Measurements from ENCODE around the gene ALDH7A1.
"Not testable (repeated sequence)": the region's sequence is repeated elsewhere in the genome, so short reads cannot be mapped to it uniquely, and the experiment has no call there.

Gene ALDH7A1

DNA sequence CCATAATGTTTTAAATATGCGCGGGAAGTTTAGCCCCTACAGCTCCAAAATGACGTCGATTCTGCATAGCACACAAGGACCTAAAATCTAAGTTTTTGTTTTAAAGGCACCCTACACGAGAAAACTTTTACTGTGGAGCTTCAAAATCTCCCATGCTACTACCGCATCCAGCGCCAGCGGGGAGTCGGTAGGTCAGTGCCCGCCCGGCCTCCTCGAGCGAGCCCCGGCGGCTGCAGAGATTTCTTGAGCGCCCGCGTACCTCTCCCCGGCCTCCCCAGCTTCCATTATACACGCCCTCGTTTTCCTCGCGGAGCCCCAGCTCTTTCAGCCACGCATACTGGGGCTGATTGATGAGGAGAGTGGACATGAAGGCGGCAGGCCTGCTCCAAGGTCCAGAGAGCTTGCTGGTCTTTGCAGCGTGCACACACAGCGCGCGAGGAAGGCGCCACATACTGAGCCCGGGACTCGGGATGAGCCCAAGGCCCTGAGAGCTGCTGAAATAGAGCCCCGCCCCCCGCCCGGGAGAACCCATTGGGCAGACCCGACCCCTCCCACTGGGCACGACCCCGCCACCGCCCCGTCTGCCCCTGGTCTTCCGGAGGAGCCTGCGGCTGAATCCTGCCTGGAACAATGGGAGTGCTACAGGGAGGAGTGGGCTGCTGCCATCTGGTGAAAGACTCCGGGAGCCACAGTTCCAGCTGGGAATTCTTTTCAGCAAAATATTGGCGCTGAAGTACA lies at the start of gene ALDH7A1:
Gene ALDH7A1 (minus strand): TSS at position 472 of the 738 bp plus-strand sequence. CDS start 21 bp downstream, at position 451.
- peak; percentile 95 to 98 for DNase-seq

DNA sequence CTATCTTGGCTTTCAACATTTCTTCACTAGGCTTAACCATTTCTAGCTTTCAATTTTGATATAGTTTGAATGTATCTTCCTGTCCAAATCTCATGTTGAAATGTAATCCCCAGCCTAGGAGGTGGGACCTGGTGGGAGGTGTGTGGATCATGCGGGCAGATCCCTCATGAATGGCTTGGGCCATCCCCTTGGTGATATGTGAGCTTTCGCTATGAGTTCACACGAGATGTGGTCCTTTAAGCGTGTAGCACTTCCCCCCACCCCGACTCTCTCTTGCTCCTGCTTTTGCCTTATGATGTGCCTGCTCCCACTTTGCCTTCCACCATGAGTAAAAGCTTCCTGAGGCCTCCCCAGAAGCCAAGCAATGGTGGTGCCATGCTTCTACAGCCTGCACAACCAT lies 46.4 kb upstream of the ALDH7A1 start:
- DNase-seq: no peak

DNA sequence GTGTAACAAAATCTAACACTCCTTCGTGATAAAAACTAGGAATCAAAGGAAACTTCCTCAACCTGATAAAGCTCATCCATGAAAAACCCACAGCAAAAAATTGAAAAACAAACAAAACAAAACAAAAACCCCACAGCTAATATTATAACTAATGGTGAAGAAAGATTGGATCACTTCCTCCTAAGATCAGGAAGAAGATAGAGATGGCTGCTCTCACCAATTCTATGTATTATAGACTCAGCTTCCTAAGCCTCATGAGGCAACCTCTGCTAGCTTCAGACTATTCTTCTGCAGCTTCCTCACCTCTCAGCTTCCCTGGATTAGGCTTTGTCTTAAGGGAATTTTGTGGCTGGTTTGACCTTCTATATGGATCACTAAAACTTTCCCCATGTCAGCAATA lies 45.8 kb upstream of the ALDH7A1 start:
- DNase-seq: no peak

DNA sequence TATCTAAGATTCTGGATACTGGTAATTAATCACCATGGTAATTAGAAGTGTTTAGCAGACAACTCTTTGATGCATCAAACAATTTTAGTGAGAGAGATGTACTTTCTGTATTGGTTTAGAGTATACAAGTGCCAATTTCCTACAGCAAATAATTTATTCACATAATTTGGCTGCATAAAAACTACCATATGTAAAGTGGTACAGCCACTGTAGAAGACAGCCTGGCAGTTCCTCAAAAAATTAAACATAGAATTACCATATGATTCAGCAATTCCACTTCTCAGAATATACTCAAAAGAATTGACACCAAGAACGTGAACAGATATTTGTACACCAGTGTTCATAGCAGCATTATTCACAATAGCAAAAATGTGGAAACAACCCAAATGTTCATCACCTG lies 41.9 kb upstream of the ALDH7A1 start:
- DNase-seq: no peak

DNA sequence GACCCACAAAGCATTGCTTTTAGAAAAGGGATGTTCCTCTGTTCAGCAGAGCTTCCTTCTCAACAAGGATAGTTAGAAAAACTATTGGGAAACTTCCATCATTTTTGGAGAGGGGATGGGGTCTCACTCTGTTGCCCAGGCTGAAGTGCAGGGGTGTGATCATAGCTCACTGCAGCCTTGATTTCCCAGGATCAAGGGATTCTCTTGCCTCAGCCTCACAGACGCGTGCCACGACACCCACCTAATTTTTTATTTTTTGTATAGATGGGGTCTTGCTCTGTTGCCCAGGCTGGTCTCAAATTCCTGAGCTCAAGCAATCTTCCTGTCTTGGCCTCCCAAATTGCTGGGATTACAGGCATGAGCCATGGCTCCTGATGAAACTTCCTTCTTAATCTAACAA lies 40.6 kb upstream of the ALDH7A1 start:
- no peak for DNase-seq

DNA sequence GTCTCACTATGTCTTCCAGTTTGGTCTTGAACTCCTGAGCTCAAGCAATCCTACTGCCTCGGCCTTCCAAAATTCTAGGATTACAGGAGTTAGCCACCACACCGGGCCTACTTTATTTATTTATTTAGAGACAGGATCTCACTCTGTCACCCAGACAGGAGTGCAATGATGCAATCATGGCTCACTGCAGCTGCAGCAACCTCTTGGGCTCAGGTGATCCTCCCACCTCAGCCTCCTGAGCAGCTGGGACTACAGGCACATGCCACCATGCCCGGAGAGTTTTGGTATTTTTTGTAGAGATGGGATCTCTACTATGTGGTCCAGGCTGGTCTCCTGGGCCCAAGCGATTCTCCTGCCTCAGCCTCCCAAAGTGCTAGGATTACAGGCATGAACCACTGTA lies 38.5 kb upstream of the ALDH7A1 start:
- no peak for DNase-seq

DNA sequence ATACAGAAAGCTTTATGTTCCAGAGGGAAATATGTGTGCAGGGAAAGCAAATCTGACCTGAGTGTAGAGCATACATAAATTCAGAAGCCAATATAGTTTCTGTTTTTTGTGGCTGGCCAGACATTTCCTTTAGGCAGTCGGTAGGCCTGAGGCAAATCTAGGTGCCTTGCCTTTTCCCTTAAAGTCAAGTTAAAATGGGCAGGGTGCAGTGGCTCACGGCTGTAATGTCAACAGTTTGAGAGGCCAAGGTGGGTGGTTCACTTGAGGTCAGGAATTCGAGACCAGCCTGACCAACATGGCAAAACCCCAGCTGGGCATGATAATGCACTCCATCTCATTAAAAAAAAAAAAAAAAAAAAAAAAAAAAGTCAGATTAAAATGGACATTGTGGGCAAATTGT lies 36.9 kb upstream of the ALDH7A1 start:
- no peak for DNase-seq

DNA sequence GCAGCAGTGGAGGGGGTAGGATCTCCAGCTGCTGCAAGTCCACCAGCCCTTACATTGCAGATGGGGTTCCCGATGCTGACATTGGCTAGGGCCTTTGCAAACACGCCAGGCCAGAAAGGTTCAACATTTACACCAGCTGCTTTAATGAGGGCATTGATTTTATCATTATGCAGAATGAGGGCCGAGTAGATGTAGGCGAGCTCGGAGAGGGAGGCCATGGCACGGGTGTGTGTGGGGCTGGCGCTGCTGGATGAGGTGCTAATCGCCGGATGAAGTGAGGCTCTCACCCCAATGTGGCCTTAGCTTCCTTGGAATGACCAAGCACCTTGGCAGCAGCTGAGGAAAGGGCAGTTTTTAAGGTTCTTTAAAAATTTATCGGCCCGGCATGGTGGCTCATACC lies 33.1 kb upstream of the ALDH7A1 start:
- no peak for DNase-seq

DNA sequence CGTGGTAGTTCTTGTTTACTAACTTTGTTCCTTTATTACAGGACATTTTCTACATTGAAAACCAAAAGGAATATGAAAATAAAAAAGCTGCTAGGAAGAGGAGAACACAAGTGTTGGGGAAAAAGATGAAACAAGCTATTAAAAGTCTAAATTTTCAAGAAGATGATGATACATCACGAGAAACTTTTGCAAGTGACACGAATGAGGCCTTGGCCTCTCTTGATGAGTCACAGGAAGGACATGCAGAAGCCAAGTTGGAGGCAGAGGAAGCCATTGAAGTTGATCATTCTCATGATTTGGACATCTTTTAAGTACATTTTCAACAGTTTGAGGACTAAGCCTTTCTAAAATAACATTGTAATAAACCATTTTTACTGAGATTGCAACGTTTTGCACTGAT lies 29.5 kb upstream of the ALDH7A1 start:
- DNase-seq: no peak

DNA sequence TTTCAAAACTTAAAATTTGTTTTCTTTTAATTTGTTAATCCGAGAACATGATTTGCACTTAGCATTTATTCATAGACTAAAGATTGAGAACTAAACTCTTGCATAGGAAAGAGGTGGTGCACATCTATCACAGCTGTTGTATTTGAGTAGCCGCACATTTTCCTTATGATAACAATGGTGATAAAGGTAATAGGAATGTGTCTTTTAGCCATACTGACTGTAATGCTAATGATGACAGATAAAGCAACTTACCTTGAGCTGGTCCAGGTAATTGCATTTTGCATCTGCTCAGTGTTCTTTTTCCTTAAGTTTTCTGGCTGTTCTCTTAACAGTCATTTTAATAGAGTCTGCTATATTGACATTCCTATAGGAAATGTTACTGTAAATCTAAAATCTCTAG lies 24.8 kb upstream of the ALDH7A1 start:
- no peak for DNase-seq

DNA sequence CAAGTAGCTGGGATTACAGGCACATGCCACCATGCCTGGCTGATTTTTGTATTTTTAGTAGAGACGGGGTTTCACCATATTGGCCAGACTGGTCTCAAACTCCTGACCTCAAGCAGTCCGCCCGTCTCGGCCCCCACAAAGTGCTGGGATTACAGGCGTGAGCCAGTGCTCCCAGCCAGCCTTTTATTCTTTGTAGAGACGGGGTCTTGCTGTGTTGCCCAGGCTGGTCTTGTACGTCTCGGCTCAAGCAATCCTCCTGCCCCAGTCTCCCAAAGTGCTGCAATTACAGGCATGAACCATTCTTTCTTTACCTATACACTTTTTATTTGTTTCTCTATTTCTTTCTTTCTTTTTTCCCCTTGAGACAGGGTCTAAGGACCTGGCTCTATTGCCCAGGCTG lies 22.6 kb upstream of the ALDH7A1 start:
- not testable (repeated sequence) for DNase-seq

DNA sequence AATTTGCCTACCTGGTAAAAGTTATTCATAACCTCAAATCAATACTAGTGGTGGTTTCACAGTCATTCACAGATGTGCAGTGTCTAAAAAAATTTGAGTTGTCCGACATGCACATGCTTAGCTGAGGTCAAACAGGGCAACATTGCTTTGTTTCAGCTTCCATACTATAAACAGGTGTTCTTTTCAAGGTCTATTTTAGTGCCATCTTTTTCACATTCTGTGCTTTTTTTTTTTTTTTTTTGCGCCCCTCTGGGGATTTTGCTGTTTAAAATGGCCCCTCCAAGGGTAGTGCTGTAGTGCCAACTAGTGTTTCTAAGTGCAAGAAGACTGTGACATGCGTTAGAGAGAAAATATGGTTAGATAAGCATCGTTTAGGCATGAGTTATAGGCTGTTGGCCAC lies 20.3 kb upstream of the ALDH7A1 start:
- no peak for DNase-seq

DNA sequence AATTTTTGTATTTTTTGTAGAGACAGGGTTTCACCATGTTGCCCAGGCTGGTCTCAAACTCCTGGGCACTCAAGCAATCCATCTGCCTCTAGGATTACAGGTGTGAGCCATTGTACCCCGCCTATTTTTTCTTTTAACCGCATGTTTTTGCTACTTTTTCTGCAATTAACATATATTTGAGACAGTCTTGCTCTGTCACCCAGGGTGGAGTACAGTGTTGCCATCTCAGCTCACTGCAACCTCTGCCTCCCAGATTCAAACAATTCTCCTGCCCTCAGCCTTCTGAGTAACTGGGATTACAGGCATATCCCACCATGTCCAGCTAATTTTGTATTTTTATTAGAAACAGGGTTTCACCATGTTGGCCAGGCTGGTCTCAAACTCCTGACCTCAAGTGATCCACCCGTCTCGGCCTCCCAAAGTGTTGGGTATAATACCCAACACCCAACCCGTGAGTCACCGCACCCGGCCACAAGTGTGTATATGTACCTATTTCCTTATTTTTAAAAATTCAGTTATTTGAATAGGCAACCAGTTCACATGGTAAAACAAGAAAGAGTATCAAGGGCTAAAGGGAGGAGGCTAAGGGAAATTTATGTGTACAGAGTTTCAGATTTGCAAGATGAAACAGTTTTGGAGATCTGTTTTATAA lies 19.0 kb upstream of the ALDH7A1 start:
- no peak for DNase-seq

DNA sequence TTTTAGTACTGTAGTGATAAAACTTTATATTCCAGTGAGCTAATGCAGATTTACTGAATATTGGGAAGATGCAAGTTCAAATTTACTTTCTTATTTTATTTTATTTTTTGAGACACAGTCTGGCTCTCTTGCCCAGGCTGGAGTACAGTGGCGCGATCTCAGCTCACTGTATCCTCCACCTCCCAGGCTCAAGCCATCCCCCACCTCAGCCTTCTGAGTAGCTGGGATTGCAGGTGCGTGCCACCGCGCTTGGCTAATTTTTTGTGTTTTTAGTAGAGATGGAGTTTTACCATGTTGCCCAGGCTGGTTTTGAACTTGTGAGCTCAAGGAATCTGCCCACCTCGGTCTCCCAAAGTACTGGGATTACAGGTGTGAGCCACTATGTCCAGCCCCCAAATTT lies 15.6 kb upstream of the ALDH7A1 start:
- DNase-seq: no peak

DNA sequence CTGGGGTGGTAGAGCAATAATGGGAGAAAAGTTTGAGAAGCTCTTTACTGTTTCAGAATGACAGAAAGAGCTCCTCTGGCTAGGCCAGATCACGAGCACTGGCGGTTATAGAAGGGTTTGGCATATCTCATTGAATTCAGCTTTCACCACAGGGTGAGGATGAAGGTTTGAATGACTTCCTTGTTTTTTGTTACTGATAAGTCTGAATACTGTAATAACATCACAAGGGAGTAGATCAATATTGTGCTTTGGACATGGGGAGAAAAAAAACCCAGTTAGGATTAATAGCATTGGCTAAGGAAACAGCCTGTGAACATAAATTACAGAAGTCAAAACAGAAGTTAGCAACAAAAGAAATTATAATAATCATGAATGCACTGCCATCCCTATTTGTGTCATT lies 15.1 kb upstream of the ALDH7A1 start:
- no peak for DNase-seq

DNA sequence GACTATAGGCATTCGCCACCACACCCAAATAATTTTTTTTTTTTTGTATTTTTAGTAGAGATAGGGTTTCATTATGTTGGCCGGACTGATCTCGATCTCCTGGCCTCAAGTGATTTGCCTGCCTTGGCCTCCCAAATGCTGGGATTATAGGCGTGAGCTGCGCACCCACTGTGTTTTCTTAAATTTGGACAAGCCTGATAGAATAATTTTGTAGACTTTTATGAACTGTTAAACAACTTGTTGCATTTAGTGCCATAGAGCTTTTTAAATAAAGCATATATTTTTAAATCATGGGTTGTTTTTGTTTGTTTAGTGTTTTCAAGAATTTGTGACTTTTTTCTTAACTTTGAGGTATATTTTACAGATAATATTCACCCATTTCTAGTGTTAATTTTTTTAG lies 10.5 kb upstream of the ALDH7A1 start:
- no peak for DNase-seq

DNA sequence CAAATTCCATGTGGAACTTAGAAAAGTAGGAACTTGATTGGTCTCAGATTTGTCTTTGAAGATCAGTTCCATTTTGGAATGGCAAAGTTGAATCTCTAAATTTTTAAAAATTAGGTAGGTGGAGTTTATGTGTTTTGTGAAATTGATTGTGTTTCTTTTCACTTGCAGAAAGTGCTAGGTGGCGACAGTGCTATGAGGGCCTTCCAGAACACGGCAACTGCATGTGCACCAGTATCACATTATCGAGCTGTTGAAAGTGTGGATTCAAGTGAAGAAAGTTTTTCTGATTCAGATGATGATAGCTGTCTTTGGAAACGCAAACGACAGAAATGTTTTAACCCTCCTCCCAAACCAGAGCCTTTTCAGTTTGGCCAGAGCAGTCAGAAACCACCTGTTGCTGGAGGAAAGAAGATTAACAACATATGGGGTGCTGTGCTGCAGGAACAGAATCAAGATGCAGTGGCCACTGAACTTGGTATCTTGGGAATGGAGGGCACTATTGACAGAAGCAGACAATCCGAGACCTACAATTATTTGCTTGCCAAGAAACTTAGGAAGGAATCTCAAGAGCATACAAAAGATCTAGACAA lies 8.5 kb upstream of the ALDH7A1 start:
- DNase-seq: no peak

DNA sequence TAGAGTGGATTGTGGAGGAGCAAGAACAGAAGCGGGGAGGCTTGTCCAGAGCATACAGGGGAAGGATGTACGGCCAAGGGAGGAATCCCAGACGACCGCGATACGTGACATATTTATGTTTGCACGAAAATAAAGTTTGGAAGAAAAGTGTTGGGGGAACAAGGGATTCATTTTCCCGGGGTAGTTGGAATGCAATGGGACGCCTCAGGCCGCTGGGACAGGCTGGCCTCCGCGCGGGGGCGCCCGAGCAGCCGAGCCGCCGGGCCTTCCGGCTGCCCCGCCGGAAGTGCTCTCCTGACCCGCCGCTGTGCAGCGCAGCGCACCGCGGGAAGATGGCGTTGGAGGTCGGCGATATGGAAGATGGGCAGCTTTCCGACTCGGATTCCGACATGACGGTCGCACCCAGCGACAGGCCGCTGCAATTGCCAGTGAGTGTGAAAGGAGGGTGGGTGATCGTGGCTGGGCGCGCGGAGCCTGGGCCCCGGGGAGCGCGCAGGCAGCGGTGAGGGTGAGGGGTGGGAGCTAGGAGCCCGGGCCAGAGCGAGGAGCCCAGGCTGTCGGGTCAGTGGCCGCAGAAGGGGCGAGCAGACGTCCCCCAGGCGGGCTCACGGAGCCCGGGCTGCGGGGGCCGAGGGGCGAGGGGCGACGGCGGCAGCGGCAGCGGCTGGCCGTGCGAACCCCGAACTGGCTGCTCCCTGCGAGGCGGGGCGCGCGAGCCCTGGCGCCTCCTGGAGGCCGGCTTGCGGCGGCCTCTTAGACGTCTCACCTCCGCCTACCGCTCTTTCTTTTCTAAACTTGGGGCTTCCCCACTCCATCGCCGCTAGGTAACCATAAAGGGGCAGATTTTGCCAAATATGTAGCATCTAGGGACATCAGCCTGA lies 5.9 kb upstream of the ALDH7A1 start, which contains the start of gene PHAX:
Gene PHAX (plus strand): TSS at position 317 of the 881 bp plus-strand sequence. CDS start 16 bp downstream, at position 333.
- peak; percentile 45 to 74 for DNase-seq

DNA sequence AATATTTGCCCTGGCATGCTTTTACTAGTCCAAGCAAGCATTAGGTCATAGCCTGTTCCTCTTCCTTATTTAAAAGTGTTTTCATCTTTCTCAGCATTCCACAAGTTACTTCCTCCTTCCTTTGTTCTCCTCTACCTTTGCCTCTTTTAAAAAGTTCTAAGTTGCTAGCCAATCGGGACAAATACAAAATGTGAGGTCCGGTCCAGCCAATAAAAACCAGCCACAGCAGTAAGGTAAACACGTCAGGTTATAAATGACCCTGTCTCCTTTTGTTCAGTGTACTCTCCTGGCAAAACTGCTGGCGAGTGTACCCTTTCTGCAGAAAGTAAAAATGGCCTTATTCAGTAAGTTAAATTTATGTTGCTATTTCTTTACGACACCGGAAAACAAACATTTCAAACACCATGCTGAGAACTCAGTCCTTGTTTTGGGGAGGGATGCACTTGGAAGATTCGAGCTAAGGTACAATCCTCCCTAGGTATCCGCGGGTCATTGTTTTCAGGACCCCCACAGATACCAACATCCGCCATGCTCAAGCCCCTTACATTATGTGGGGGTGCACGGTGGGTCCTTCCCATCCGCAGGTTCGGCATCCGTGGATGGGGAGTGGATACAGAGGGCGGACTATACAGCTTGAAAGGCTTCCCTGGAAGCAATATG lies 5.1 kb upstream of the ALDH7A1 start:
- peak in 1 of 2 experiments; percentile 30 for DNase-seq

DNA sequence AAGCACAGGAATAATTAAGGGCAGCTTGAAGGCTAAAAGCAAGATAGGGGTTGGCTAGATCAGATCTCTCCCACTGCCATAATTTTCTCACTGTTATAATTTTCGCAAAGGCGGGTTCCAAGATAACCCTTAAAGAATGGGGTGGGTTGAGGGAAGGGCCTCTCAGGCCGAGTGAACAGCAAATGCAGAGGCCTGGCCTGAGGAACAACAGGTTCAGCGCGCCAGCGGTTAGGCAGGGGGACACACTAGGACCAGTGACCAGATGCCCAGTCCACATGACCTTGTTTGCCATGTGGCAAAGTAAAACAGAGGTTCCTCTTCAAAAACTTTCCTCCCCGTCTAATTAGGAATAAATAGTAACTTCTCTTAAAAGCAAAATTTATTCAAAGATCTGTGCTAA lies 4.5 kb upstream of the ALDH7A1 start:
- DNase-seq: no peak

DNA sequence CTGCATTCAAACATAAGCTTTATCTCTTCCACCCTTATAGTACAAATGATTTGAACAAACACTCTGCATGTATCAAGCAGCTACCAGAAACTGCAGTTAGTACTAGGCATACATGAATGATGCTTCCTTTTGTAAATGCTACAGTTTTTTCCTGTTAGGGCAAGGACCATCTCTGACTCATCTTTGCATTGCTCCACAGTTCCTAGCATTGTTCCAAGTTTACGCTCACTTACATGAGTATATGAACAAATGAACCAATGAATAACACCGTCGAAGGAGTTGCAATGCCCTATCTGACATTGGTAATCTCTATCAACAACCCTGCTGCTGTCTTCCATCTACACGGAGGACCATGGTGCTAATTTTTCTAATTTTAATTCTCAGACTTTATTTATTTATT lies 2.1 kb upstream of the ALDH7A1 start:
- DNase-seq: no peak

DNA sequence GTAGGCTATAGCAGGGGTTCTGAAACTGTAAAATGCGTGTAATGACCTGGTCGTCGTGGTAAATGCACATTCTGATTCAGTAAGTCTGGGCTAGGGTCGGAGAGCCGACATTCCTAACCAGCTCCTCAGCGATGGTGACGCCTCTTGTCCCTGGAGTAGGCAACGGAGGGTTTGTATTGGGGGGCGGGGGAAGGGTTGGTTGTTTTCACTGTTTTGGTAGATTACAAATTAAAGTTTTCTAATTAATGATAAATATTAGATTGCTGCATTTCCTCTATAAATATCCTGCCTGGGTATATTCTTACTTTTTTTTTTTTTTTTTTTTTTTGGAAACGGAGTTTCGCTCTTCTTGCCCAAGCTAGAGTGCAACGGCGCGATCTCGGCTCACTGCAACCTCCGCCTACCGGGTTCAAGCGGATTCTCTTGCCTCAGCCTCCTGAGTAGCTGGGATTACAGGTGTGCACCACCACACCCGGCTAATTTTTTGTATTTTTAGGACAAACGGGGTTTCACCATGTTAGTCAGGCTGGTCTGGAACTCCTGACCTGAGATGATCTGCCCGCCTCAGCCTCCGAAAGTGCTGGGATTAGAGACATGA lies 566 bp upstream of the ALDH7A1 start:
- DNase-seq: no peak
